Measurements from ENCODE around the gene ASPSCR1.

DNA sequence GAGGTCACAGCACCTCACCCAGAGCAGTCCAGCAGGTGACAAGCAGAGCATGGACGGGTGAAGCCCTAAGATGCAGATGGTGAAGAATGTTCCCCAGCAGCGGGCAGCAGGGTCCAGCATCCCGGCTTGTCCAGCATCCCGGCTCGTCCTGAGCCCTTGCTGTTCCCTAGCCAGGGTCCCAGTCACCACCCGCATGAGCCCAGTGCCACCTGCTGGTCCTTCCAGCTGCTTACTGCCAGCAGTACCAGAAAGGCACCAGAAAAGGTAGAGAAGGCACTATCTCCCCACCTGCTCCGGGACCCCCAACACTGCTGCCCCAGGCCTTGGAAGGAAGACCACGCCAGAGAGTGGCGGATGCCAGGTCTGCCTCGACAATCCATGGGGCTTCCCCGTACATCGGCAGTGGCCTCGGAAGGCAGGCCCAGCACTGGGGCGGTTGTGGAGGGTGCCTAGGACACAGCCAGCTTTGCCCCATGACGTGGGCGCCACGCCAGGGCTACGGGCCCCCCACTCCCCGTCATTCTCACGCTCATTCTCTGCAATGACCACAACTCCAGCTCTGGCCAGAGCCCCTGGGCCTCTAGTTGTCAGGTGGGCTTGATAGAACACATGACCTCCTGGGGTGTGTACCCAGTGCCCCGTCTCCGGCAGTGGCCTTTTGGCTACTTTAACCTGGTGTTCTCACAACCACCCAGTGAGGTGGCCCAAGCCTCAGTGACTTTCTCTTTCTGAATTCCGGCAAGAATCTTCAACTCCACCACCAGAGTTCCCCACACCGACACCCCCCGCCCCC is 43.9 kb downstream of the ASPSCR1 start:
- TF ChIP-seq, protein P1, sequence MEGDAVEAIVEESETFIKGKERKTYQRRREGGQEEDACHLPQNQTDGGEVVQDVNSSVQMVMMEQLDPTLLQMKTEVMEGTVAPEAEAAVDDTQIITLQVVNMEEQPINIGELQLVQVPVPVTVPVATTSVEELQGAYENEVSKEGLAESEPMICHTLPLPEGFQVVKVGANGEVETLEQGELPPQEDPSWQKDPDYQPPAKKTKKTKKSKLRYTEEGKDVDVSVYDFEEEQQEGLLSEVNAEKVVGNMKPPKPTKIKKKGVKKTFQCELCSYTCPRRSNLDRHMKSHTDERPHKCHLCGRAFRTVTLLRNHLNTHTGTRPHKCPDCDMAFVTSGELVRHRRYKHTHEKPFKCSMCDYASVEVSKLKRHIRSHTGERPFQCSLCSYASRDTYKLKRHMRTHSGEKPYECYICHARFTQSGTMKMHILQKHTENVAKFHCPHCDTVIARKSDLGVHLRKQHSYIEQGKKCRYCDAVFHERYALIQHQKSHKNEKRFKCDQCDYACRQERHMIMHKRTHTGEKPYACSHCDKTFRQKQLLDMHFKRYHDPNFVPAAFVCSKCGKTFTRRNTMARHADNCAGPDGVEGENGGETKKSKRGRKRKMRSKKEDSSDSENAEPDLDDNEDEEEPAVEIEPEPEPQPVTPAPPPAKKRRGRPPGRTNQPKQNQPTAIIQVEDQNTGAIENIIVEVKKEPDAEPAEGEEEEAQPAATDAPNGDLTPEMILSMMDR (IDR thresholded peaks at IDR 0.05): peak; percentile 21 to 89 (median 82)
- TF ChIP-seq POLR2A (IDR thresholded peaks at IDR 0.05): no peak

Data from body of pancreas (tissue), 4 donors.